Neural progenitor cell (in vitro differentiated cells): ENCODE measurements around the gene HOXB4. TPM values are rescaled to one million over a fixed set of nuclear protein-coding genes. Genes with fewer than 3 reads are reported as not detected.

ENCODE experiments used
- DNase-seq: peaks from one replicate; pipeline ENCODE4 v3.0.0-alpha.2; 2016; ENCODE audit warnings: low spot score
- H2AFZ ChIP-seq: fragments of 200-600 bp; sonication (generic); replicated peaks from 2 replicates; pipeline ENCODE4 v1.6.1; 2016; ENCODE audit warnings: antibody characterized with exemption
- H3F3A ChIP-seq: fragments of 200-600 bp; sonication (generic); 2 replicates; pipeline ENCODE4 v1.6.1; 2016; ENCODE audit warnings: antibody characterized with exemption, low read depth
- H3K27ac ChIP-seq: fragments of 200-600 bp; sonication (generic); 2 replicates; pipeline ENCODE4 v1.5.1; 2016; ENCODE audit warnings: mild to moderate bottlenecking
- H3K27me3 ChIP-seq: fragments of 200-600 bp; sonication (generic); 2 replicates; pipeline ENCODE4 v1.6.1; 2016; ENCODE audit warnings: mild to moderate bottlenecking, moderate library complexity
- H3K36me3 ChIP-seq: fragments of 200-600 bp; sonication (generic); 2 replicates; pipeline ENCODE4 v1.5.1; 2016
- H3K4me1 ChIP-seq: fragments of 200-600 bp; sonication (generic); 2 replicates; pipeline ENCODE4 v1.6.1; 2016; ENCODE audit warnings: mixed run types
- H3K4me2 ChIP-seq: fragments of 200-600 bp; sonication (generic); 2 replicates; pipeline ENCODE4 v1.6.1; 2016
- H3K4me3 ChIP-seq: fragments of 200-600 bp; sonication (generic); 2 replicates; pipeline ENCODE4 v1.5.1; 2016
- H3K79me2 ChIP-seq: fragments of 200-600 bp; sonication (generic); 2 replicates; pipeline ENCODE4 v1.6.1; 2016; ENCODE audit warnings: low read depth
- H3K9ac ChIP-seq: fragments of 200-600 bp; sonication (generic); 2 replicates; pipeline ENCODE4 v1.6.1; 2016
- H3K9me3 ChIP-seq: fragments of 200-600 bp; sonication (generic); 2 replicates; pipeline ENCODE4 v1.5.1; 2016; ENCODE audit warnings: low read depth
- H4K20me1 ChIP-seq: fragments of 200-600 bp; sonication (generic); 2 replicates; pipeline ENCODE4 v1.6.1; 2016; ENCODE audit warnings: low read depth
- H3K27ac Mint-ChIP-seq: 3 replicates; pipeline ENCODE4 v1.8.0; 2021; ENCODE audit warnings: mixed read lengths
- H3K27me3 Mint-ChIP-seq: 2 replicates; pipeline ENCODE4 v1.8.0; 2022; ENCODE audit warnings: low read depth, mild to moderate bottlenecking, inconsistent platforms, moderate library complexity, mixed read lengths; ENCODE audit not compliant: insufficient read depth
- H3K36me3 Mint-ChIP-seq: 3 replicates; pipeline ENCODE4 v1.8.0; 2021; ENCODE audit warnings: mixed read lengths
- H3K4me1 Mint-ChIP-seq: 3 replicates; pipeline ENCODE4 v1.8.0; 2021; ENCODE audit warnings: mixed read lengths
- H3K4me3 Mint-ChIP-seq: 3 replicates; pipeline ENCODE4 v1.8.0; 2021; ENCODE audit warnings: mild to moderate bottlenecking, moderate library complexity, mixed read lengths
- H3K9me3 Mint-ChIP-seq: 3 replicates; pipeline ENCODE4 v1.8.0; 2020; ENCODE audit warnings: mixed read lengths
- EZH2 ChIP-seq: fragments of 200-600 bp; sonication (generic); IDR thresholded peaks from 2 replicates; pipeline ENCODE4 v1.6.1; 2017; ENCODE audit warnings: antibody characterized with exemption, mild to moderate bottlenecking, moderate library complexity
- EZH2phosphoT487 ChIP-seq: fragments of 200-600 bp; sonication (generic); IDR thresholded peaks from 2 replicates; pipeline ENCODE4 v1.6.1; 2017; ENCODE audit warnings: antibody characterized with exemption
- total RNA-seq: library from RNA; depleted of rRNA; stranded (reverse); fragments of >200 nt; gene quantifications from 2 replicates; pipeline ENCODE4 v1.2.3, GENCODE V29; 2015; ENCODE audit warnings: low replicate concordance
- TF ChIP-seq, protein P1 (sequence below): fragments of 200-600 bp; sonication (generic); IDR thresholded peaks from 2 replicates; pipeline ENCODE4 v1.5.1; 2017; ENCODE audit warnings: antibody characterized with exemption, mild to moderate bottlenecking

The HOXB4 gene
- total RNA-seq, 1 donor from 2014 or later = not detected

GRCh38 chr17:48620461-48621139, 42.5 kb upstream of the HOXB4 start:
- H3F3A ChIP-seq = peaks cover 3% of the 10 kb centered on the region
- no peaks in the 10 kb centered on the region for H3K79me2 ChIP-seq
- H3K9ac ChIP-seq = no peak overlapping the region
- H3K27me3 ChIP-seq = peaks cover 100% of the 10 kb centered on the region
- no peaks in the 10 kb centered on the region for H3K36me3 Mint-ChIP-seq
- H3K36me3 ChIP-seq = no peaks in the 10 kb centered on the region
- no peak overlapping the region for H3K27ac ChIP-seq
- H3K4me1 Mint-ChIP-seq = peaks cover 2% of the 10 kb centered on the region
- DNase-seq = no peak
- peaks cover 4% of the 10 kb centered on the region for H3K4me1 ChIP-seq
- H3K4me3 ChIP-seq = no peak overlapping the region
- peaks cover 90% of the 10 kb centered on the region for H3K27me3 Mint-ChIP-seq
- H3K27ac Mint-ChIP-seq = no peak overlapping the region
- TF ChIP-seq, protein P1, sequence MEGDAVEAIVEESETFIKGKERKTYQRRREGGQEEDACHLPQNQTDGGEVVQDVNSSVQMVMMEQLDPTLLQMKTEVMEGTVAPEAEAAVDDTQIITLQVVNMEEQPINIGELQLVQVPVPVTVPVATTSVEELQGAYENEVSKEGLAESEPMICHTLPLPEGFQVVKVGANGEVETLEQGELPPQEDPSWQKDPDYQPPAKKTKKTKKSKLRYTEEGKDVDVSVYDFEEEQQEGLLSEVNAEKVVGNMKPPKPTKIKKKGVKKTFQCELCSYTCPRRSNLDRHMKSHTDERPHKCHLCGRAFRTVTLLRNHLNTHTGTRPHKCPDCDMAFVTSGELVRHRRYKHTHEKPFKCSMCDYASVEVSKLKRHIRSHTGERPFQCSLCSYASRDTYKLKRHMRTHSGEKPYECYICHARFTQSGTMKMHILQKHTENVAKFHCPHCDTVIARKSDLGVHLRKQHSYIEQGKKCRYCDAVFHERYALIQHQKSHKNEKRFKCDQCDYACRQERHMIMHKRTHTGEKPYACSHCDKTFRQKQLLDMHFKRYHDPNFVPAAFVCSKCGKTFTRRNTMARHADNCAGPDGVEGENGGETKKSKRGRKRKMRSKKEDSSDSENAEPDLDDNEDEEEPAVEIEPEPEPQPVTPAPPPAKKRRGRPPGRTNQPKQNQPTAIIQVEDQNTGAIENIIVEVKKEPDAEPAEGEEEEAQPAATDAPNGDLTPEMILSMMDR = no peak
- TF ChIP-seq EZH2 (no peak), EZH2phosphoT487 (no peak)
- H3K9me3 ChIP-seq = no peaks in the 10 kb centered on the region
- no peak overlapping the region for H2AFZ ChIP-seq
- peaks cover 98% of the 10 kb centered on the region for H4K20me1 ChIP-seq
- no peak overlapping the region for H3K4me2 ChIP-seq
- H3K9me3 Mint-ChIP-seq = peaks cover 14% of the 10 kb centered on the region
- H3K4me3 Mint-ChIP-seq = no peak overlapping the region

DNA sequence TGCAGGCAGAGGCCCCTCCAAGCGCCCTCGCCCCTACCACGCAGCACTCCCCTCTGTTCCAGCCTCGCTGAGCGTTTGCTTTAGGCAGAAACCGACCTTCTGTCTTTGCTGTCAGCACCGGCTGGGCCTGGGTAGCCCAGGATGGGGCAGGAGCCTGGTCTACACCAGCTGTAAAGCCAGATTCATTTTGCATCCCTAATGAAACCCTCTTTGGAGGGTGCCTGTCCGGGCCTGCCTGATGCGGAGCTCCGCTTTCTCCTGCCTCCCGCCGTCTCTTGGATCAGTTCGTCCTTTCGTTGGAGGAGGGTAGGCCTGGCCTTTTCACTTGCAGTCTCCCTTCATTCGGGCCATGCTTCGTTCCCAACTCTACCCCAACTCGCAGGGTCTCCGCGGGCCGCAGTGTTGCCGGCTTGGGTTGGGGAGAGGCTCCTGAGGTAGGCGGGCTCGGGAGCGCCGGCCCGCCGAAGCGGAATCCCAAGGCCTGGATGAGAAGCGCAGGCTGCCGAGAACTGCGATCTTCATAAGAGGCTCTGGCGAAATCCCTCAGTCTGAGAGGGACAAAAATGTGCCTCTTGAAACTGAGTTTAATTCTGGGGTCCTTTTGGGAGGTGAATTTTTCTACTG, 41.8 kb upstream of the HOXB4 start:
- Mint-ChIP-seq H3K4me3 (no peak overlapping the region), H3K4me1 (no peaks in the 10 kb centered on the region), H3K9me3 (peaks cover 14% of the 10 kb centered on the region), H3K27me3 (peaks cover 94% of the 10 kb centered on the region), H3K27ac (no peak overlapping the region), H3K36me3 (no peaks in the 10 kb centered on the region)
- H3K9me3 ChIP-seq = no peaks in the 10 kb centered on the region
- H3K4me2 ChIP-seq = no peak overlapping the region
- no peak overlapping the region for H3K9ac ChIP-seq
- H3K27ac ChIP-seq = no peak overlapping the region
- H3K79me2 ChIP-seq = no peaks in the 10 kb centered on the region
- TF ChIP-seq, protein P1 = no peak
- peak; percentile 99 for TF ChIP-seq EZH2
- TF ChIP-seq EZH2phosphoT487 = peak; percentile 98
- H4K20me1 ChIP-seq = peaks cover 98% of the 10 kb centered on the region
- no peak overlapping the region for H3K4me3 ChIP-seq
- peaks cover 100% of the 10 kb centered on the region for H3K27me3 ChIP-seq
- no peak overlapping the region for H2AFZ ChIP-seq
- no peaks in the 10 kb centered on the region for H3F3A ChIP-seq
- DNase-seq = peak; percentile 57
- no peaks in the 10 kb centered on the region for H3K4me1 ChIP-seq
- no peaks in the 10 kb centered on the region for H3K36me3 ChIP-seq

GRCh38 chr17:48618256-48618896, 40.2 kb upstream of the HOXB4 start:
- no peaks in the 10 kb centered on the region for H3K36me3 ChIP-seq
- no peak overlapping the region for H3K4me2 ChIP-seq
- TF ChIP-seq EZH2 = peak; percentile 97
- peak; percentile 94 for TF ChIP-seq EZH2phosphoT487
- TF ChIP-seq, protein P1 = peak; percentile 97
- peaks cover 98% of the 10 kb centered on the region for H4K20me1 ChIP-seq
- Mint-ChIP-seq H3K27me3 (peaks cover 97% of the 10 kb centered on the region), H3K27ac (no peak overlapping the region), H3K4me3 (peak overlapping the region; percentile 41), H3K36me3 (no peaks in the 10 kb centered on the region), H3K9me3 (peaks cover 10% of the 10 kb centered on the region), H3K4me1 (no peaks in the 10 kb centered on the region)
- H3K27me3 ChIP-seq = peaks cover 100% of the 10 kb centered on the region
- H3K4me3 ChIP-seq = no peak overlapping the region
- no peaks in the 10 kb centered on the region for H3K4me1 ChIP-seq
- H3K9me3 ChIP-seq = no peaks in the 10 kb centered on the region
- no peak overlapping the region for H3K27ac ChIP-seq
- H3K9ac ChIP-seq = no peak overlapping the region
- DNase-seq = peak; percentile 93
- no peaks in the 10 kb centered on the region for H3K79me2 ChIP-seq
- no peaks in the 10 kb centered on the region for H3F3A ChIP-seq
- no peak overlapping the region for H2AFZ ChIP-seq
